GM19397 (cell line): ENCODE data around the gene OTUB1.
"Not testable (repeated sequence)": the region's sequence is repeated elsewhere in the genome, so short reads cannot be mapped to it uniquely, and the experiment has no call there.

Source experiments
- ATAC-seq: cut with Tn5 transposase; IDR thresholded peaks from one replicate; pipeline ENCODE4 v1.9.1; 2021; ENCODE audit warnings: mild to moderate bottlenecking, moderate library complexity; ENCODE audit not compliant: unreplicated experiment

The OTUB1 gene

GRCh38 chr11:64042301-64042700 is 56.1 kb downstream of the OTUB1 start:
- ATAC-seq: no peak

DNA sequence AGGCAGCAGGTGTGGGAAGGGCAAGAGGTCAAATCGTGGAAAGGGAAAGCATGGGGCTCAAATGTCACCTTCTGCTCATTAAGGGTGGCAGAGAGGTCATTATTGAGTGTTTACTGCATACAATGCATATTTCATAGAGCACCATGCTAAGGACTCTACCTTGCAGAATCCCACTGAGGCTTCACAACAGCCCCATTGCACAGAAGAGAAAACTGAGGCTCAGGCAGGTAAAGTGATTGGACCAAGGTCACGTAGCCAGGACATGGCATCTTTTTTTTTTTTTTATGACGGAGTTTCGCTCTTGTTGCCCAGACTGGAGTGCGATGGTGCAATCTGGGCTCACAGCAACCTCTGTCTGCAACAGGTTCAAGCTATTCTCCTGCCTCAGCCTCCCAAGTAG is 57.3 kb downstream of the OTUB1 start:
- ATAC-seq: no peak

GRCh38 chr11:64044730-64045393 is 58.6 kb downstream of the OTUB1 start:
- no peak for ATAC-seq

GRCh38 chr11:64045700-64046099 is 59.5 kb downstream of the OTUB1 start:
- no peak for ATAC-seq

- ATAC-seq: not testable (repeated sequence)
Observed at GRCh38 chr11:64047373-64047772, 61.1 kb downstream of the OTUB1 start.
